WERI-Rb-1 (cell line): ENCODE data around the gene TMEM107.
A peak's percentile ranks its signal among the peaks of the same experiment; 100 is the strongest.

Experiments used
- DNase-seq: peaks from one replicate; pipeline ENCODE4 v3.0.0-alpha.2; 2020
- H3K27ac ChIP-seq: fragments of 250-450 bp; sonication (Bioruptor Pico); 2 replicates; pipeline ENCODE4 v1.5.1; 2020; ENCODE audit warnings: mild to moderate bottlenecking, moderate library complexity
- H3K27me3 ChIP-seq: fragments of 250-450 bp; sonication (Bioruptor Pico); 2 replicates; pipeline ENCODE4 v1.5.1; 2021; ENCODE audit warnings: mild to moderate bottlenecking, low read depth, moderate library complexity; ENCODE audit not compliant: insufficient read depth, severe bottlenecking
- H3K36me3 ChIP-seq: fragments of 250-450 bp; sonication (Bioruptor Pico); 2 replicates; pipeline ENCODE4 v1.5.1; 2020; ENCODE audit warnings: mild to moderate bottlenecking, moderate library complexity
- H3K4me3 ChIP-seq: 2 replicates; pipeline ENCODE4 v1.5.1; 2011; ENCODE audit warnings: low read depth, mild to moderate bottlenecking, control low read depth, low read length
- H3K9me3 ChIP-seq: fragments of 250-450 bp; sonication (Bioruptor Pico); 2 replicates; pipeline ENCODE4 v1.5.1; 2021; ENCODE audit warnings: mild to moderate bottlenecking, moderate library complexity; ENCODE audit not compliant: severe bottlenecking
- TF ChIP-seq, protein P1 (sequence below): IDR thresholded peaks from 2 replicates; pipeline ENCODE4 v1.5.1; 2011; ENCODE audit warnings: low read depth, mild to moderate bottlenecking, control low read depth, inconsistent platforms, low read length

TMEM107 gene

DNA sequence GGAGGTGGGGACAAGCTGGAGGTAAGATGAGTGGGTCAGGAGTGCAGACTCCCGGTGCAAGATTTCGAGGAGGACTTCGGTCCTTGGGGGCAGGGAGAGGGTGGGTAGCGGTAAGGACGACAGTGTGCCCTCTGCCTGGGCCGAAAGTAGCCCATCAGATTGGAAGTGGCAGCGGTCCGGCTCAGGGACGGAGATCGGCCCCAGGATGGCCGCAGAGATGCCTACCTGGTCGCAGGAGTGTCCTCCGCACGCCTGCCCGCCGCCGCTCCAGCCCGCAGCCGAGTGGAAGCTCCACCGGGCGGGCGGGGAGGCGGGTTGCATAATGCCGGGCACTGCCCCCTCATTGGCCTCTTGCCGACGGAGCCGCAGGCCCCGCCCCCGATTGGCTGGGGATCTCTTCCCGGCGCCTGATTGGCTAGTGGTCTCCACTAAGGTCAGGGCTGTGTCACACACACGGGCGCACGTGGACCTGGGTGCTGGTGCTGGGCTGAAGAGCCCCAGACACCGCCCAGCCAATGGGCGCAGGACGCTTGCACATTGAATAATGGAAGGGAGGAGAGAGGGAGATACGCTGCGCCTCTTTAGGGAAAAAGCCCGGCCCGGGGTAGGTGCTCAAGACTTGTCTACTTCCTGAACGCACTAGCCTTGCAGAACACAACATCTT, 23.9 kb downstream of the TMEM107 start, which contains the start of gene PER1:
PER1 (minus strand) TSS at position 293 of the 664 bp plus-strand sequence. CDS start 1,698 bp downstream, outside the sequence.
- H3K36me3 ChIP-seq: peaks cover 30% of the 10 kb centered on the region
- peak within 1 kb of the TSS; percentile 78 for H3K4me3 ChIP-seq
- TF ChIP-seq, protein P1, sequence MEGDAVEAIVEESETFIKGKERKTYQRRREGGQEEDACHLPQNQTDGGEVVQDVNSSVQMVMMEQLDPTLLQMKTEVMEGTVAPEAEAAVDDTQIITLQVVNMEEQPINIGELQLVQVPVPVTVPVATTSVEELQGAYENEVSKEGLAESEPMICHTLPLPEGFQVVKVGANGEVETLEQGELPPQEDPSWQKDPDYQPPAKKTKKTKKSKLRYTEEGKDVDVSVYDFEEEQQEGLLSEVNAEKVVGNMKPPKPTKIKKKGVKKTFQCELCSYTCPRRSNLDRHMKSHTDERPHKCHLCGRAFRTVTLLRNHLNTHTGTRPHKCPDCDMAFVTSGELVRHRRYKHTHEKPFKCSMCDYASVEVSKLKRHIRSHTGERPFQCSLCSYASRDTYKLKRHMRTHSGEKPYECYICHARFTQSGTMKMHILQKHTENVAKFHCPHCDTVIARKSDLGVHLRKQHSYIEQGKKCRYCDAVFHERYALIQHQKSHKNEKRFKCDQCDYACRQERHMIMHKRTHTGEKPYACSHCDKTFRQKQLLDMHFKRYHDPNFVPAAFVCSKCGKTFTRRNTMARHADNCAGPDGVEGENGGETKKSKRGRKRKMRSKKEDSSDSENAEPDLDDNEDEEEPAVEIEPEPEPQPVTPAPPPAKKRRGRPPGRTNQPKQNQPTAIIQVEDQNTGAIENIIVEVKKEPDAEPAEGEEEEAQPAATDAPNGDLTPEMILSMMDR: no peak
- no peaks in the 10 kb centered on the region for H3K27me3 ChIP-seq
- peak; percentile 97 for DNase-seq
- H3K27ac ChIP-seq: peak within 1 kb of the TSS; percentile 61
- H3K9me3 ChIP-seq: no peaks in the 10 kb centered on the region

DNA sequence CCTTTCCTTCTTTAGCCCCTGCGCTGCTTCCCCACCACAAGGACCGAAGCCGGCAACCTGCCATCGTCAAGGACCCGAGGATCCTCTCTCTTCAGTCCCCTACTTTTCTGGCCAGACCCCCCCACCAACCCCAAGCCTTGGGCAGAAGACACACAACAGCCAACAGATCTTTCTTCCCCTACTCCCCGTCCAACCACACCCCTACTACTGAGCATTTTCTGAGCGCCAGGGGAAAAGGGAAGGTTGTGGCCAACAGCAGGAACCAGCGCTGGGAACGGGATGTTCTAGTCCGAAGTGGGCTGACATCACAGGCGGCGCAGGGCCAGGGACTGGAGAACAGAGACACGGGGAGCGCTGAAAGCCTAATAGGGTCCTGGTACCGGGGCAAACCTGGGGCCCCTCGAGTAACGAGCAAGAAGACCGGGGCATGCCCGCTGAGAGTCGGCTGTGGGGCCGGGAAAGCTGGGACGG, 24.5 kb downstream of the TMEM107 start:
- peak overlapping the region; percentile 53 for H3K27ac ChIP-seq
- H3K4me3 ChIP-seq: peak overlapping the region; percentile 78
- DNase-seq: no peak
- no peaks in the 10 kb centered on the region for H3K9me3 ChIP-seq
- H3K36me3 ChIP-seq: peaks cover 34% of the 10 kb centered on the region
- no peaks in the 10 kb centered on the region for H3K27me3 ChIP-seq
- TF ChIP-seq, protein P1: no peak

DNA sequence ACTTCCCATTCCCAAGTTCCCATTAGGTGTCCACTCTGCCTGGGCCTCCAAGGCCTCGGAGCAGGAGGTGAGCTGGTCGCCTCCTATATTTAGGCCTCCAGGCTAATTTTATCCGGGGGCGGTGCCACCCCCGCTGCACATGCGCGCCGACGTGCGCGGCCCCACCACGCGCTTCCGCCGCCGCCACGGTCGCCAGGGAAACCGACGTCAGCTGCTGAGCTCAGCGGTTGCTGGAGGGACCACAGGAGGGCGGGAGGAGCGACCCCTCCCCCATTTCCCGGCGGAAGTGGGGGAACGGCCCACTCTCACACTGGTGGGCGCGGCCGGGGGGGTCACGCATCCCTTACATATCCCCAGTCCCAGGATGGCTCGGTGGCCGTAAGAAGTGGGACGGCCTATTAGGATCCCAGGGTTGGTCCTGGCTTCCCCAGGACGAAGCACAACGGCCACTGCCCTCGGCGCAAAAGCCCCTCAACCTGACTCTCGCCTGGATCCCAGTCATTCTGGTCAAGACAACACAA, 25.0 kb downstream of the TMEM107 start:
- Histone ChIP-seq H3K27ac (peak overlapping the region; percentile 53), H3K27me3 (no peaks in the 10 kb centered on the region), H3K9me3 (no peaks in the 10 kb centered on the region), H3K4me3 (peak overlapping the region; percentile 78), H3K36me3 (peaks cover 39% of the 10 kb centered on the region)
- peak; percentile 89 for DNase-seq
- TF ChIP-seq, protein P1: no peak

DNA sequence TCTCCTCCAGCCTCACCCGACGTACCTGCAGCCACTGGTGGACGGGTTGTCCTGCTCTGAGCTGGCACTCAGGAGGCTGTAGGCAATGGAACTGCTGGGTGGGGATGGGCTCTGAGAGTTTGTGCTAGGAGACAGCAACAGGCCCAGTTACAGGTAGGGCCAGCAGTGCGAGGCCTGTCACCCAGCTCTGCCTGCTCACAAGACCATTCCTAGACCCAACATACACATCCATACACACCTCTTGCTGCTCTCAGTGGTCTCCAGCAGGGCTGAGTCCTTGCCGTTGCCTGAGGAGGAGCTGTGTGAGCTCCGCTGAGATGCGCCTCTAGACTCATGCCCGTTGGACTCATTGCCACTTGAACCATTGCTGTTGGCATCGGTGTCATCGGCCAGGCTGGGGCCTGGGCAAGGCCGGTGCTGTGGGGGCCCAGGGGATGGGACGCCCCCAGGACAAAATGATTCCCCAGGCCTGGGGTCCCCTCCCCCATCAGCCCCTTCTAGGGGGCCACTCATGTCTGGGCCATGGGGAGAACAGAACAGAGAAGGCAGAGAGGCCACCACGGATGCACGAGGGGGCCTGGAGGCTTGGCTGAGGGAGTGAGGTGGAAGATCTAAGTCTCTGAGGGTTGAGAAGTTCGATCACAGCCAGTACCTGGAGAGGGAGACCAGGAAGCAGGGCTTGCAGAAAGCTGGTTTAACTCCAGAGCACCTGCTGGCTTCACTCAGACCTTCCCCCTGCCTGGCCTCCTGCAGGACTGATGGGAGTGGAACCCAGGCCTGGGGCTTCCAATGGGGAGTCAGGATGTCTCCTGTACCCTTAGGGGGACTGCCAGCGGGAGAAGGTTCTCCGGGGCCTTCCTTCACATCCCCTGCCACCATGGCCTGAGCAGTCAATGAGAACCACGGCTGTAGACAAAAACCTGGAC, 25.7 kb downstream of the TMEM107 start:
- TF ChIP-seq, protein P1: no peak
- no peak for DNase-seq
- Histone ChIP-seq H3K27me3 (no peaks in the 10 kb centered on the region), H3K36me3 (peaks cover 46% of the 10 kb centered on the region), H3K4me3 (peak overlapping the region; percentile 78), H3K9me3 (no peaks in the 10 kb centered on the region), H3K27ac (peak overlapping the region; percentile 46)

DNA sequence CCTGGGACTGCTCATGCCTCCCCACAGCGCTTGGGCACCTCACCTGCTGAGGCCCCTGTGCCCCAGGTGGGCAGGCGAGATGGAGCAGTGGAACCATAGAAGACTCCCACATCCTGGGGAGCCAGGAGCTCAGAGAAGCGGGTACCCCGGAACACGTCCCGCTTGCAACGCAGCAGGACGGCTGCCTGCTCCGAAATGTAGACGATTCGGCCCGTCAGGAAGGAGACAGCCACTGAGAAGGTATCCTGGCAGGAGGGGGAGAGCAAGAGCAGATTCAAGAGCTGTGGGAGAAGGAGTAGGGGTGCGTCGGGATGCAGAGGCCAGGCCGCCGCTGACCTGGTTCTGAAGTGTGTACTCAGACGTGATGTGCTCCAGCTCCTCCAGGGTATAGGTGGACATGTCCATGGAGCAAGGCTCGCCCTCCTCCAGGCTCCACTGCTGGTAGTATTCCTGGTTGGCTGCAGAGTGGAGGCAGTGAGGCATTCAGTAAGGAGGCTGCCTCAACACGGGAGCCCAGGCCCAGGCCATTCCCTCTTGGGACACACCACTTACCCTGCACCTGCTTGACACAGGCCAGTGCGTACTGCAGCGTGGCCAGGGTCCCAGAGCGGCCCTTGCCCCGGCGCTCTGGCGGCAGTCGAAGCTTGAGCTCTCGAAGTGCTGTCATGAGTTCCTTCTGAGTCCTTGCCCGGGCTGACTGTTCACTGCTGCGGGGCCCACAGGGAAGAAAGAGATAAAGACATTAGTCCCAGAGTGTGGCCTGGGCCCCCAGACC, 26.6 kb downstream of the TMEM107 start:
- TF ChIP-seq, protein P1: no peak
- Histone ChIP-seq H3K27ac (no peak overlapping the region), H3K36me3 (peaks cover 48% of the 10 kb centered on the region), H3K4me3 (no peak overlapping the region), H3K9me3 (no peaks in the 10 kb centered on the region), H3K27me3 (no peaks in the 10 kb centered on the region)
- DNase-seq: no peak
